Measurements from ENCODE around the gene INAFM2. TPM values are rescaled to one million over a fixed set of nuclear protein-coding genes. Genes with fewer than 3 reads are reported as not detected.

Gene INAFM2
- total RNA-seq, 5 donors from 2014 or later (not counting 1 experiment from before 2014, with no cell fraction given): 5.5 to 10.9 (median 6.4) TPM

GRCh38 chr15:40365624-40366456 is 42.3 kb downstream of the INAFM2 start:
- no peak for ATAC-seq (replicated peaks in 1 of 4)

DNA sequence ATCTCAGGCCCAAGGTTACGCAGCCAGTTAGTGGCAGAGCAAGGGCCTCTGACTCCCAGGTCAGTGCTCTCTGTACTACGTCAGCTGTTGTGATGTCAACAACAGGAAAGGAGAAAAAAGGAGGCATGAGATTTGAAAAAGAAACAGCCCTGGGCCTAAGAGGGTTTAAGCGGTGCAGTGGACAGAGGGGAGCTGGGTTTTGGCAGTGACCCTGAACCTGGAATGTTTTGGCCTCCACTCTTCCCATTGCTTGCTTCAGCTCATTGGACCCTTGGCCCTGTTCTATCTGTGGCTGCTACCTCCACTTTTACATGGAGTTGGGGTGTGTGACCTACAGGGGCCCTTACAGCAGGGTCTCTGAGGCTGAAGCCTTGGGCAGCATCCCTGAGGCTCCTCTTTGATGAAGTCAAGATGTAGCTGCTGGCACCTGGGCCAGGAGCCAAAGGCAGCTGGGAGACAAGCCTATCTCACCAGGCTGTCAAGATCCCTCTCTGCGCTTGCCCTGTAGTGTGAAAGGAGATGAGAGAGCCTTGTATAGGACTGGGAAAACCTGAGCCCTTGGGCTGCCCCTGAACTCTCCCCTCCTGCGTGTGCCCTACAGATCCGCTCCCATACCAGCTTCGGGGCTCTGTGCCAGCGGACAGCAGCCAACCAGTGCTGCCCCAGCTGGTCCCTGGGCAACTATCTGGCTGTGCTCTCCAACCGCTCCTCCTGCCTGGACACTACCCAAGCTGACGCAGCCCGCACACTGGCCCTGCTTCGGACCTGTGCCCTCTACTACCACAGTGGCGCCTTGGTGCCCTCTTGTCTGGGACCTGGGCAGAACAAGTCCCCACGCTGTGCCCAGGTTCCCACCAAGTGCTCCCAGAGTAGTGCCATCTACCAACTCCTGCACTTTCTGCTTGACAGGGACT is 43.2 kb downstream of the INAFM2 start:
- H3K4me3 Mint-ChIP-seq: peak overlapping the region; percentile 79 to 87 (median 82)
- H3K27ac Mint-ChIP-seq: peak overlapping the region in 1 of 2 donors; percentile 60
- Histone ChIP-seq H3K4me1 (ENCODE audit: control insufficient read depth in 1 of 2, extremely low read depth in 1 of 2, insufficient read depth in 2 of 2, low read length in 2 of 2) (peaks cover 8 to 48% of the 10 kb centered on the region in 2 experiments), H3K36me3 (ENCODE audit: control insufficient read depth in 2 of 2, extremely low read depth in 1 of 2, insufficient read depth in 1 of 2, low read length in 1 of 2) (peaks cover 2 to 6% of the 10 kb centered on the region in 2 donors), H3K27me3 (replicated peaks in 1 of 2; ENCODE audit: control insufficient read depth in 2 of 2, extremely low read depth in 1 of 2, insufficient read depth in 2 of 2, low read length in 1 of 2) (no peaks in the 10 kb centered on the region), H3K9me3 (no peaks in the 10 kb centered on the region), H3K4me3 (ENCODE audit: control insufficient read depth in 1 of 2, extremely low read depth in 1 of 2, low read length in 1 of 2) (peak overlapping the region; percentile 68 to 75), H3K27ac (ENCODE audit: low read length) (no peak overlapping the region)
- no peaks in the 10 kb centered on the region for H3K27me3 Mint-ChIP-seq
- ChIA-PET CTCF (interaction anchor here (0.7 to 1.8 kb wide), 3 partner anchors 22 to 343 kb away, joined by 3 to 4 read pairs (median 4); no protein-coding TSS in a partner anchor), POLR2A (no interaction called here)
- peaks cover 8% of the 10 kb centered on the region for H3K36me3 Mint-ChIP-seq
- DNase-seq (no peak), ATAC-seq (replicated peaks in 1 of 4) (no peak)
- no peaks in the 10 kb centered on the region for H3K9me3 Mint-ChIP-seq
- H3K4me1 Mint-ChIP-seq: peaks cover 18 to 30% (median 28%) of the 10 kb centered on the region in 3 donors
- WGBS (ENCODE audit: insufficient coverage): 98% methylated on average over 12 of the region's 14 CpGs

More at GRCh38 chr15:40365624-40366456, 42.3 kb downstream of the INAFM2 start:
- no peaks in the 10 kb centered on the region for H3K9me3 Mint-ChIP-seq
- H3K4me1 Mint-ChIP-seq: peaks cover 18 to 30% (median 28%) of the 10 kb centered on the region in 3 donors
- no peak overlapping the region for H3K4me3 ChIP-seq (ENCODE audit: control insufficient read depth in 1 of 2, extremely low read depth in 1 of 2, low read length in 1 of 2)
- peak overlapping the region in 1 of 3 donors; percentile 87 for H3K4me3 Mint-ChIP-seq
- peaks cover 15% of the 10 kb centered on the region for H3K36me3 Mint-ChIP-seq
- H3K4me1 ChIP-seq (ENCODE audit: control insufficient read depth in 1 of 2, extremely low read depth in 1 of 2, insufficient read depth in 2 of 2, low read length in 2 of 2): peaks cover 8 to 48% of the 10 kb centered on the region in 2 experiments
- ChIA-PET CTCF (interaction anchor here (0.6 to 1.8 kb wide), 5 partner anchors 21 to 342 kb away, joined by 3 to 5 read pairs (median 4); no protein-coding TSS in a partner anchor), POLR2A (no interaction called here)
- H3K9me3 ChIP-seq: no peaks in the 10 kb centered on the region
- peaks cover 2 to 6% of the 10 kb centered on the region in 2 donors for H3K36me3 ChIP-seq (ENCODE audit: control insufficient read depth in 2 of 2, extremely low read depth in 1 of 2, insufficient read depth in 1 of 2, low read length in 1 of 2)
- no peak overlapping the region for H3K27ac Mint-ChIP-seq
- no peaks in the 10 kb centered on the region for H3K27me3 Mint-ChIP-seq
- no peak overlapping the region for H3K27ac ChIP-seq (ENCODE audit: low read length)
- H3K27me3 ChIP-seq (replicated peaks in 1 of 2; ENCODE audit: control insufficient read depth in 2 of 2, extremely low read depth in 1 of 2, insufficient read depth in 2 of 2, low read length in 1 of 2): no peaks in the 10 kb centered on the region
- 91% methylated on average over 7 of the region's 11 CpGs for WGBS (ENCODE audit: insufficient coverage)
- DNase-seq: no peak

DNA sequence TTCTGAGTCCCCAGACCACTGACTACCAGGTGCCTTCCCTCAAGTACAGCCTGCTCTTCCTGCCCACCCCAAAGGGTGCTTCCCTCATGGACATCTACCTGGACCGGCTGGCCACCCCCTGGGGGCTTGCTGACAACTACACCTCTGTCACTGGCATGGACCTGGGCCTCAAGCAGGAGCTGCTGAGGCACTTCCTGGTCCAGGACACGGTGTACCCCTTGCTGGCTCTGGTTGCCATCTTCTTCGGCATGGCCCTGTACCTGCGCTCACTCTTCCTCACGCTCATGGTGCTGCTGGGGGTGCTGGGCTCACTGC is 43.8 kb downstream of the INAFM2 start:
- no peaks in the 10 kb centered on the region for H3K27me3 ChIP-seq (replicated peaks in 1 of 2; ENCODE audit: control insufficient read depth in 2 of 2, extremely low read depth in 1 of 2, insufficient read depth in 2 of 2, low read length in 1 of 2)
- POLR2A ChIA-PET: no interaction called here
- no peaks in the 10 kb centered on the region for H3K27me3 Mint-ChIP-seq
- DNase-seq (peak in 1 of 35 experiments; percentile 11), ATAC-seq (replicated peaks in 1 of 4) (no peak)
- peak overlapping the region; percentile 68 to 75 for H3K4me3 ChIP-seq (ENCODE audit: control insufficient read depth in 1 of 2, extremely low read depth in 1 of 2, low read length in 1 of 2)
- no peaks in the 10 kb centered on the region for H3K9me3 Mint-ChIP-seq
- peak overlapping the region; percentile 43 for H3K27ac ChIP-seq (ENCODE audit: low read length)
- H3K9me3 ChIP-seq: no peaks in the 10 kb centered on the region
- H3K4me3 Mint-ChIP-seq: peak overlapping the region; percentile 79 to 87 (median 82)
- H3K36me3 Mint-ChIP-seq: peaks cover 4% of the 10 kb centered on the region
- CTCF ChIA-PET: interaction anchor here in 1 of 2 donors (1.8 kb wide), 1 partner anchor 23 kb away, joined by 4 read pairs; no protein-coding TSS in a partner anchor
- peaks cover 16 to 30% (median 28%) of the 10 kb centered on the region in 3 donors for H3K4me1 Mint-ChIP-seq
- H3K27ac Mint-ChIP-seq: peak overlapping the region; percentile 60 to 92
- WGBS (ENCODE audit: insufficient coverage): 38% methylated on average over 4 of the region's 5 CpGs
- H3K4me1 ChIP-seq (ENCODE audit: control insufficient read depth in 1 of 2, extremely low read depth in 1 of 2, insufficient read depth in 2 of 2, low read length in 2 of 2): peaks cover 8 to 48% of the 10 kb centered on the region in 2 experiments
- H3K36me3 ChIP-seq (ENCODE audit: control insufficient read depth in 2 of 2, extremely low read depth in 1 of 2, insufficient read depth in 1 of 2, low read length in 1 of 2): peaks cover under 1% of the 10 kb centered on the region in 2 donors

GRCh38 chr15:40367686-40368611 is 44.5 kb downstream of the INAFM2 start:
- Mint-ChIP-seq H3K27ac (peak overlapping the region; percentile 60 to 92), H3K36me3 (no peaks in the 10 kb centered on the region), H3K4me1 (peaks cover 11 to 26% (median 25%) of the 10 kb centered on the region in 3 donors), H3K9me3 (no peaks in the 10 kb centered on the region), H3K4me3 (peak overlapping the region; percentile 79 to 87 (median 82)), H3K27me3 (no peaks in the 10 kb centered on the region)
- CTCF ChIA-PET: interaction anchor here (0.8 to 1.0 kb wide), 3 partner anchors 10 to 50 kb away, joined by 3 read pairs; no protein-coding TSS in a partner anchor
- no peaks in the 10 kb centered on the region for H3K36me3 ChIP-seq (ENCODE audit: control insufficient read depth in 2 of 2, extremely low read depth in 1 of 2, insufficient read depth in 1 of 2, low read length in 1 of 2)
- WGBS (ENCODE audit: insufficient coverage): 5% methylated on average over 89 of the region's 91 CpGs
- H3K4me3 ChIP-seq (ENCODE audit: control insufficient read depth in 1 of 2, extremely low read depth in 1 of 2, low read length in 1 of 2): peak overlapping the region; percentile 68 to 75
- ATAC-seq (replicated peaks in 1 of 4) (peak; percentile 94 to 97 (median 96)), DNase-seq (peak; percentile 61 to 95 (median 84))
- H3K27me3 ChIP-seq (replicated peaks in 1 of 2; ENCODE audit: control insufficient read depth in 2 of 2, extremely low read depth in 1 of 2, insufficient read depth in 2 of 2, low read length in 1 of 2): no peaks in the 10 kb centered on the region
- H3K27ac ChIP-seq (ENCODE audit: low read length): peak overlapping the region; percentile 45
- POLR2A ChIA-PET: interaction anchor here in 1 of 2 donors (0.7 kb wide), 1 partner anchor 15 kb away, joined by 3 read pairs; no protein-coding TSS in a partner anchor
- no peaks in the 10 kb centered on the region for H3K9me3 ChIP-seq
- peaks cover 8 to 48% of the 10 kb centered on the region in 2 experiments for H3K4me1 ChIP-seq (ENCODE audit: control insufficient read depth in 1 of 2, extremely low read depth in 1 of 2, insufficient read depth in 2 of 2, low read length in 2 of 2)

GRCh38 chr15:40368719-40369473 is 45.4 kb downstream of the INAFM2 start:
- POLR2A ChIA-PET: interaction anchor here in 1 of 2 donors (0.6 kb wide), 1 partner anchor 17 kb away, joined by 3 read pairs; no protein-coding TSS in a partner anchor

More at GRCh38 chr15:40368719-40369473, 45.4 kb downstream of the INAFM2 start:
- H3K27me3 ChIP-seq (replicated peaks in 1 of 2; ENCODE audit: control insufficient read depth in 2 of 2, extremely low read depth in 1 of 2, insufficient read depth in 2 of 2, low read length in 1 of 2): no peaks in the 10 kb centered on the region
- DNase-seq: no peak
- no peaks in the 10 kb centered on the region for H3K36me3 ChIP-seq (ENCODE audit: control insufficient read depth in 2 of 2, extremely low read depth in 1 of 2, insufficient read depth in 1 of 2, low read length in 1 of 2)
- CTCF ChIA-PET: interaction anchor here (0.6 to 1.0 kb wide), 8 partner anchors 9 to 856 kb away, joined by 3 to 4 read pairs (median 3); no protein-coding TSS in a partner anchor
- Mint-ChIP-seq H3K9me3 (no peaks in the 10 kb centered on the region), H3K27ac (peak overlapping the region; percentile 12 to 32), H3K4me1 (peaks cover 11 to 26% (median 25%) of the 10 kb centered on the region in 3 donors), H3K27me3 (no peaks in the 10 kb centered on the region), H3K36me3 (no peaks in the 10 kb centered on the region), H3K4me3 (peak overlapping the region; percentile 31 to 87 (median 72))
- H3K27ac ChIP-seq (ENCODE audit: low read length): peak overlapping the region; percentile 45
- 95% methylated on average over 24 of the region's 24 CpGs for WGBS (ENCODE audit: insufficient coverage)
- H3K4me3 ChIP-seq (ENCODE audit: control insufficient read depth in 1 of 2, extremely low read depth in 1 of 2, low read length in 1 of 2): no peak overlapping the region
- H3K9me3 ChIP-seq: no peaks in the 10 kb centered on the region
- H3K4me1 ChIP-seq (ENCODE audit: control insufficient read depth in 1 of 2, extremely low read depth in 1 of 2, insufficient read depth in 2 of 2, low read length in 2 of 2): peaks cover 8 to 46% of the 10 kb centered on the region in 2 experiments
- ATAC-seq (replicated peaks in 1 of 4): no peak

Measured in T-cell (primary cell).